Panc1 (cell line): ENCODE results near the gene TREM2. TPM values are rescaled to one million over a fixed set of nuclear protein-coding genes. Genes with fewer than 3 reads are reported as not detected.

Experiments
- ATAC-seq: fragments of 200-7000 bp; cut with Tn5 transposase; 2 replicates; pipeline ENCODE4 v1.9.1; 2020; ENCODE audit warnings: mild to moderate bottlenecking, moderate library complexity
- BruUV-seq: library from RNA; stranded (reverse); fragments of 400-500 nt; replicated peaks from 2 replicates; lab custom pipeline; 2021; lab: Mats Ljungman, UMichigan
- CTCF ChIA-PET: fragments of 300-600 bp; sonication (Branson Sonifier 250); formaldehyde crosslinking; loops from one replicate; lab custom pipeline; 2022; ENCODE audit warnings: antibody characterized with exemption; lab: Charles Lee
- POLR2A ChIA-PET: fragments of 300-600 bp; sonication (Branson Sonifier 250); formaldehyde crosslinking; loops from one replicate; lab custom pipeline; 2022; ENCODE audit warnings: antibody characterized with exemption; lab: Charles Lee
- DNase-seq: peaks from one replicate; pipeline ENCODE4 v3.0.0-alpha.2; 2010; ENCODE audit warnings: low read depth, low spot score
- H3K27ac ChIP-seq: 2 replicates; pipeline ENCODE4 v1.5.1; 2011; ENCODE audit warnings: mild to moderate bottlenecking, low read length, inconsistent platforms
- H3K27me3 ChIP-seq: fragments of 200-500 bp; sonication (Bioruptor generic); 2 replicates; pipeline ENCODE4 v1.6.0; 2014; ENCODE audit warnings: low read length, inconsistent platforms; ENCODE audit not compliant: control insufficient read depth, insufficient read depth
- H3K36me3 ChIP-seq: fragments of 200-500 bp; sonication (Bioruptor generic); 2 replicates; pipeline ENCODE4 v1.5.1; 2014; ENCODE audit warnings: inconsistent platforms, mild to moderate bottlenecking, low read length, moderate library complexity; ENCODE audit not compliant: control insufficient read depth, insufficient read depth
- H3K4me1 ChIP-seq: 2 replicates; pipeline ENCODE4 v1.5.1; 2011; ENCODE audit warnings: inconsistent platforms, mild to moderate bottlenecking, low read length, moderate library complexity; ENCODE audit not compliant: control insufficient read depth, insufficient read depth
- H3K4me3 ChIP-seq, 2 experiments: 2 replicates each; pipeline ENCODE4 v1.5.1; 2011 to 2012; ENCODE audit warnings: low read depth in 2 of 2, low read length in 2 of 2, mild to moderate bottlenecking in 2 of 2, inconsistent platforms in 1 of 2, moderate library complexity in 1 of 2
- H3K9me3 ChIP-seq: fragments of 200-500 bp; sonication (Bioruptor generic); 2 replicates; pipeline ENCODE4 v1.5.1; 2014; ENCODE audit warnings: low read depth, mild to moderate bottlenecking, inconsistent platforms, low read length, moderate library complexity; ENCODE audit not compliant: control insufficient read depth, insufficient read depth
- POLR2AphosphoS5 ChIP-seq: IDR thresholded peaks from 2 replicates; pipeline ENCODE4 v1.6.1; 2012; ENCODE audit warnings: mild to moderate bottlenecking, low read depth, low read length, moderate library complexity
- SIN3A ChIP-seq: IDR thresholded peaks from 2 replicates; pipeline ENCODE4 v1.6.1; 2012; ENCODE audit warnings: low read depth, mild to moderate bottlenecking, low read length, moderate library complexity, borderline replicate concordance; ENCODE audit not compliant: insufficient read depth
- TCF7L2 ChIP-seq: IDR thresholded peaks from 2 replicates; pipeline ENCODE4 v1.6.1; 2011; ENCODE audit warnings: mild to moderate bottlenecking, low read depth, low read length, inconsistent platforms
- in situ Hi-C: cut with HindIII; loops from 2 replicates; pipeline ENCODE4 v1.10.0; 2016; ENCODE audit warnings: low sequenced_read_pairs, low pct_unique_long_range_greater_than_20kb
- intact Hi-C: fragments of 100-400 bp; cut with micrococcal nuclease; formaldehyde crosslinking; loops from one replicate; pipeline ENCODE4 v1.10.0; 2022; ENCODE audit not compliant: unreplicated experiment
- total RNA-seq: library from RNA; stranded (reverse); gene quantifications from one replicate; pipeline ENCODE4 v1.2.1, GENCODE V29; 2021; ENCODE audit not compliant: unreplicated experiment
- TF ChIP-seq, protein P1 (sequence below): fragments of 450-650 bp; IDR thresholded peaks from 2 replicates; pipeline ENCODE4 v1.5.1; 2017; ENCODE audit warnings: mild to moderate bottlenecking
- TF ChIP-seq, protein P2 (sequence below), 2 experiments: IDR thresholded peaks; 2 replicates each; pipeline ENCODE4 v1.6.1; 2011 to 2012; ENCODE audit warnings: low read depth in 2 of 2, control low read depth in 1 of 2, low read length in 1 of 2, mild to moderate bottlenecking in 1 of 2, moderate library complexity in 1 of 2; ENCODE audit not compliant: insufficient read depth in 1 of 2

The TREM2 gene
- total RNA-seq, 1 experiment from 2014 or later = not detected

DNA sequence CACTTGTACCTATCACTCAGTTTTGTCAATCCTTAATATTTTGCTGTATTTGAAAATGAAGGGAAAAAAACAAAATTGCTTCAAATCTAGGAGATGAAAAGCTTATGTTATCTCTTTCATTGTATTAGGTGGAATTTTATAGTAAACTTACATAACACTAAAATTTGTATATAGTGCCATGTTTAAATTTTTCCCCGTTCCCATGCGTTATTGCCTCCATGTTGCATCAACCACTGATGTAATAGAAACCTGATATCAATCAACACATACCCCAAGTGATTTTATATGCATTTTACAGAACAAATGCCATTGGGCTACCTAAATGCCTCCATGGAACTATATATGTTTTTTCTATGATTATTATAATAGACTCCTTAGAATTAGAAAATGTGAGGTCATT lies 14.8 kb upstream of the TREM2 start:
- ChIA-PET POLR2A (no interaction called here), CTCF (no interaction called here)
- no peak for TF ChIP-seq TCF7L2
- Histone ChIP-seq H3K27me3 (peaks cover 11% of the 10 kb centered on the region; the same call in 1 of the 2 replicates), H3K4me1 (no peaks in the 10 kb centered on the region), H3K36me3 (no peaks in the 10 kb centered on the region), H3K4me3 (no peak overlapping the region), H3K27ac (no peak overlapping the region), H3K9me3 (no peaks in the 10 kb centered on the region)
- in situ Hi-C loops = no loop called here
- intact Hi-C loops = no loop called here
- ATAC-seq (no peak), DNase-seq (no peak)
- no TSS peak for BruUV-seq

DNA sequence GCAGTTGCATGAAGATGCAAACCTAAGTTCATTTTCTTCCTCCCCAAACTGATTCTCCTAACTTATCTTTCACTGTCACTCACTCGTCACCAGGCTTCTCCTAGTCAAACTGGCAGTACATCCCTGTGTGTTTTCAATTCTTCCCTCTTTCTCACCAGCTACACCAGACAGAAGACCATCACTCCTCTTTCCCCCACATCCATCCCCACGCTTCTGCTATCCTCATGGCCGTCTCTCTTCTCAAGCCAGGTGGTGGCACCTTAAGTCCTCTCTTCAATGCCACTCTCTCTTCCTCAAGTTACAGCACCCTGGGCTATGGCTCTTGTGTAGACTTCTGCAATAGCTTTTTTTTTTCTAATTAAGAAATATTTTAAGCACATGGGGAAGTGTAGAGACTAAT lies 14.4 kb upstream of the TREM2 start:
- ChIA-PET POLR2A (no interaction called here), CTCF (interaction anchor here (0.6 kb wide), 1 partner anchor 86 kb away, joined by 3 read pairs; no protein-coding TSS in a partner anchor)
- ATAC-seq (no peak), DNase-seq (no peak)
- BruUV-seq = no TSS peak
- no peaks in the 10 kb centered on the region for H3K4me1 ChIP-seq
- no peaks in the 10 kb centered on the region for H3K36me3 ChIP-seq
- intact Hi-C loops (no loop called here), in situ Hi-C loops (no loop called here)
- no peaks in the 10 kb centered on the region for H3K9me3 ChIP-seq
- TF ChIP-seq, protein P1, sequence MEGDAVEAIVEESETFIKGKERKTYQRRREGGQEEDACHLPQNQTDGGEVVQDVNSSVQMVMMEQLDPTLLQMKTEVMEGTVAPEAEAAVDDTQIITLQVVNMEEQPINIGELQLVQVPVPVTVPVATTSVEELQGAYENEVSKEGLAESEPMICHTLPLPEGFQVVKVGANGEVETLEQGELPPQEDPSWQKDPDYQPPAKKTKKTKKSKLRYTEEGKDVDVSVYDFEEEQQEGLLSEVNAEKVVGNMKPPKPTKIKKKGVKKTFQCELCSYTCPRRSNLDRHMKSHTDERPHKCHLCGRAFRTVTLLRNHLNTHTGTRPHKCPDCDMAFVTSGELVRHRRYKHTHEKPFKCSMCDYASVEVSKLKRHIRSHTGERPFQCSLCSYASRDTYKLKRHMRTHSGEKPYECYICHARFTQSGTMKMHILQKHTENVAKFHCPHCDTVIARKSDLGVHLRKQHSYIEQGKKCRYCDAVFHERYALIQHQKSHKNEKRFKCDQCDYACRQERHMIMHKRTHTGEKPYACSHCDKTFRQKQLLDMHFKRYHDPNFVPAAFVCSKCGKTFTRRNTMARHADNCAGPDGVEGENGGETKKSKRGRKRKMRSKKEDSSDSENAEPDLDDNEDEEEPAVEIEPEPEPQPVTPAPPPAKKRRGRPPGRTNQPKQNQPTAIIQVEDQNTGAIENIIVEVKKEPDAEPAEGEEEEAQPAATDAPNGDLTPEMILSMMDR = no peak
- no peak for TF ChIP-seq TCF7L2
- no peak for TF ChIP-seq SIN3A
- no peak for TF ChIP-seq POLR2AphosphoS5
- peaks cover 9% of the 10 kb centered on the region; the same call in 1 of the 2 replicates for H3K27me3 ChIP-seq
- H3K27ac ChIP-seq = no peak overlapping the region
- H3K4me3 ChIP-seq = no peak overlapping the region

DNA sequence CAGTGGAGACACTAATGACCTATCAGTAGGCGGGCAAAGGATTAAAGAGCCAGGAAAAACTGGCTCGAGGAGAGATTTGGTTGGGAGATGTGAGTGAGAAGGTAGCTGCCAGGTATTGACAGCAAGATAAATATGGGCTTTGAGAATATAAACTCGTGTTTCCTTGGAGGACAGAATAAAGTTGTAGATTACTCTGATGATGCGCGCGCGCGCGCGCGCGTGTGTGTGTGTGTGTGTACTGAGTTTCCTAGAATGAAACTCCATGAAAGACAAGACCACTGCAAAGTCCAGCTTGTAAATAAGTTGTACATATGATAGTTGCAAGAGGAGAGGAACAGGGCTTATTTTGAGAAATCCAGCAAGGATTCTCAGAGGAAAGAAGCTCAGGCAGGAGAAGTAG lies 13.3 kb upstream of the TREM2 start:
- ATAC-seq (no peak), DNase-seq (no peak)
- H3K4me1 ChIP-seq = no peaks in the 10 kb centered on the region
- TF ChIP-seq SIN3A (no peak), TCF7L2 (no peak), POLR2AphosphoS5 (no peak)
- TF ChIP-seq, protein P1 = no peak
- TF ChIP-seq, protein P2, sequence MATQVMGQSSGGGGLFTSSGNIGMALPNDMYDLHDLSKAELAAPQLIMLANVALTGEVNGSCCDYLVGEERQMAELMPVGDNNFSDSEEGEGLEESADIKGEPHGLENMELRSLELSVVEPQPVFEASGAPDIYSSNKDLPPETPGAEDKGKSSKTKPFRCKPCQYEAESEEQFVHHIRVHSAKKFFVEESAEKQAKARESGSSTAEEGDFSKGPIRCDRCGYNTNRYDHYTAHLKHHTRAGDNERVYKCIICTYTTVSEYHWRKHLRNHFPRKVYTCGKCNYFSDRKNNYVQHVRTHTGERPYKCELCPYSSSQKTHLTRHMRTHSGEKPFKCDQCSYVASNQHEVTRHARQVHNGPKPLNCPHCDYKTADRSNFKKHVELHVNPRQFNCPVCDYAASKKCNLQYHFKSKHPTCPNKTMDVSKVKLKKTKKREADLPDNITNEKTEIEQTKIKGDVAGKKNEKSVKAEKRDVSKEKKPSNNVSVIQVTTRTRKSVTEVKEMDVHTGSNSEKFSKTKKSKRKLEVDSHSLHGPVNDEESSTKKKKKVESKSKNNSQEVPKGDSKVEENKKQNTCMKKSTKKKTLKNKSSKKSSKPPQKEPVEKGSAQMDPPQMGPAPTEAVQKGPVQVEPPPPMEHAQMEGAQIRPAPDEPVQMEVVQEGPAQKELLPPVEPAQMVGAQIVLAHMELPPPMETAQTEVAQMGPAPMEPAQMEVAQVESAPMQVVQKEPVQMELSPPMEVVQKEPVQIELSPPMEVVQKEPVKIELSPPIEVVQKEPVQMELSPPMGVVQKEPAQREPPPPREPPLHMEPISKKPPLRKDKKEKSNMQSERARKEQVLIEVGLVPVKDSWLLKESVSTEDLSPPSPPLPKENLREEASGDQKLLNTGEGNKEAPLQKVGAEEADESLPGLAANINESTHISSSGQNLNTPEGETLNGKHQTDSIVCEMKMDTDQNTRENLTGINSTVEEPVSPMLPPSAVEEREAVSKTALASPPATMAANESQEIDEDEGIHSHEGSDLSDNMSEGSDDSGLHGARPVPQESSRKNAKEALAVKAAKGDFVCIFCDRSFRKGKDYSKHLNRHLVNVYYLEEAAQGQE (IDR thresholded peaks at IDR 0.05; ENCODE audit: insufficient read depth in 1 of 2, low read depth in 2 of 2, low read length in 1 of 2) = no peak
- POLR2A ChIA-PET = no interaction called here
- CTCF ChIA-PET = no interaction called here
- no TSS peak for BruUV-seq
- no peaks in the 10 kb centered on the region for H3K9me3 ChIP-seq
- H3K36me3 ChIP-seq = no peaks in the 10 kb centered on the region
- no peak overlapping the region for H3K27ac ChIP-seq
- H3K27me3 ChIP-seq = peaks cover 9% of the 10 kb centered on the region; the same call in 1 of the 2 replicates
- intact Hi-C loops = no loop called here
- in situ Hi-C loops = no loop called here
- no peak overlapping the region for H3K4me3 ChIP-seq
